NCI-H460 (cell line): Measurements from ENCODE around the gene RAD23A. TPM values are rescaled to one million over a fixed set of nuclear protein-coding genes. Genes with fewer than 3 reads are reported as not detected.
"Not testable (repeated sequence)": the region's sequence is repeated elsewhere in the genome, so short reads cannot be mapped to it uniquely, and the experiment has no call there.

Experiments used
- DNase-seq: peaks from one replicate; pipeline ENCODE4 v3.0.0-alpha.2; 2016; ENCODE audit warnings: low read depth; ENCODE audit errors: extremely low read depth
- total RNA-seq: library from RNA; depleted of rRNA; stranded (reverse); fragments of >200 nt; shearing (Covaris generic); gene quantifications from 2 replicates; pipeline ENCODE4 v1.2.3, GENCODE V29; 2014

Gene RAD23A
- total RNA-seq, 1 experiment from 2014 or later = 165 TPM

DNA sequence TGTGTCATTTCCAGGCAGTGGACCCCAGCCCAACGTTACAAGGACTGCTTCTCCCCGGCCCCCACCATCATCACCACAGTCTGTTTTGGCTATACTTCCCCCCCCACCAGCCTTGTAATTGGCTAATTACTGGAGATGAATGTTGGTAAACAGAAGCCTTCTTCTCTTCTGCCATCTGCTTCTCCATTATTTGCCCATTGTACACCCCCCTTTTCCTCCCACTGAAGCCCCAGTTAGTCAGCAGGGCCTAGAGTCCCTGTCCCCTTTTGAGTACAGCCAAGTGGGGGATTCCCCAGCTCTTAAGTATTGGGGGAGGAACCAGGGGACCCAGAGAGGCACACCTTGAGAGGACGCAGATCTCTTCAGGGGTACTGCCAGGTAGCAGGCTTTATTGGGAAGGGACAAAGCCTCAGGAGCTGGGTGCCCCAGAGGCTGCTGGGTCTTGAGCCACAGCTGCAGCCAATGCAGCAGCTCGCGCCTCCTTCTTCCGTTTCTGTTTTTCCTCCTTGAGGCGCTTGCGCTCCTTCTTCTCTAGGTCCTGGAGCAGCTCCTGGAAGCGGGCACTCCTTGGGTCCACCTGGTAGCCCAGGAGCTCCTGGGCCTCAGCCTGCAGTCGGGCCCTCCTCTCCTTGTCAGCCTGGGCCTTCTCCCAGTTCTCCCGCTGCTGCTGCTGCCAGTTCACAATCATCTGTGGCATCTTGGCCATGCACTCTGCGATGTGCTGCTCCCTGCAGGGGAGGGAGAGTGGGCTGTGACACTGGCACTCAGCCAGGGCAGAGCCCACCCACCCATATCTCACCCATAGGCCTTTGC, 8.3 kb downstream of the RAD23A start:
- no peak for DNase-seq

DNA sequence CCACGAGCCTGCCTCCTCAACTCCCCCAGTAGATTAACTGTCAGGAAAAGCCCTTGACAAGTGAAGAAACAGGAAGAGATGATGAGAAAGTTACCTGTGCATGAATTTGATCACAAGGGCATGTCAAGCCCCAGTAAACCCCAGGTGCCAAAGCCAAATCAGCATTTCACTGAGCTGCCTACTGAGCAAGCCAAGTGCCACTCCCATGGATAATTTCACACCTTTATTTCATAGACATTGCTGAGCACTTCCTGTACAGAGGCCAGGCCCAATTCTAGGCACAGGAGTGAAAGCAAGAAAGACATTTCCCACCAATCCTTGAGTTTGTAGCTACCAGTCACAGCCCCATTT, 8.9 kb downstream of the RAD23A start:
- no peak for DNase-seq

DNA sequence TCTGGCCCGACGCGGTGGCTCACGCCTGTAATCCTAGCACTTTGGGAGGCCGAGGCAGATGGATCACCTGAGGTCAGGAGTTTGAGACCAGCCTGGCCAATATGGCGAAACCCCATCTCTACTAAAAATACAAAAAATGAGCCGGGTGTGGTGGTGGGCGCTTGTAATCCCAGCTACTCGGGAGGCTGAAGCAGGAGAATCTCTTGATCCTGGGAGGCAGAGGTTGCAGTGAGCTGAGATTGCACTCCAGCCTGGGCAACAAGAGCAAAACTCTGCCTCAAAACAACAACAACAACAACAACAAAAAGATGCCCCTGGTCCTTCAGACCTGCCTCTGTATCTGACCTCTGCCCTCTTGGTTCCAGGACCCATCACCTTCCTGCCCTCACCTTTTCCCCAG, 9.9 kb downstream of the RAD23A start:
- not testable (repeated sequence) for DNase-seq

DNA sequence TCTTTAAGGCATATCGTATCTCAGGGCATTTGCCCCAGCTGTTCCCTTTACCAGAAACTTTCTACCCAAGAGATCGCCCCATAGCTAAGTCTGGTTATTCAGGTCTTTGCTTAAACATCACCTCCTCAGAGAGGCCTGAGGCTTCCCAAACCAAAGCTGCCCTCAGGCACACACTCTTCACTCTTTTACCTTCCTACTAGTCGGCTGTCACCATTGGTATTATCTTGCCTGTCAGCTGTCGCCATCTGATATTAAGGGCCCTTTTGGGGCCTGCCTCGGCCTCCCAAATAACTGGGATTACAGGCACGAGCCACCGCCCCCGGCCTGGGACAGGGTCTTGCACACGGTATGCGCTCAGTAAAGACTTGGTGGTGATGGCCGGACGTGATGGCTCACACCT, 10.3 kb downstream of the RAD23A start:
- no peak for DNase-seq

DNA sequence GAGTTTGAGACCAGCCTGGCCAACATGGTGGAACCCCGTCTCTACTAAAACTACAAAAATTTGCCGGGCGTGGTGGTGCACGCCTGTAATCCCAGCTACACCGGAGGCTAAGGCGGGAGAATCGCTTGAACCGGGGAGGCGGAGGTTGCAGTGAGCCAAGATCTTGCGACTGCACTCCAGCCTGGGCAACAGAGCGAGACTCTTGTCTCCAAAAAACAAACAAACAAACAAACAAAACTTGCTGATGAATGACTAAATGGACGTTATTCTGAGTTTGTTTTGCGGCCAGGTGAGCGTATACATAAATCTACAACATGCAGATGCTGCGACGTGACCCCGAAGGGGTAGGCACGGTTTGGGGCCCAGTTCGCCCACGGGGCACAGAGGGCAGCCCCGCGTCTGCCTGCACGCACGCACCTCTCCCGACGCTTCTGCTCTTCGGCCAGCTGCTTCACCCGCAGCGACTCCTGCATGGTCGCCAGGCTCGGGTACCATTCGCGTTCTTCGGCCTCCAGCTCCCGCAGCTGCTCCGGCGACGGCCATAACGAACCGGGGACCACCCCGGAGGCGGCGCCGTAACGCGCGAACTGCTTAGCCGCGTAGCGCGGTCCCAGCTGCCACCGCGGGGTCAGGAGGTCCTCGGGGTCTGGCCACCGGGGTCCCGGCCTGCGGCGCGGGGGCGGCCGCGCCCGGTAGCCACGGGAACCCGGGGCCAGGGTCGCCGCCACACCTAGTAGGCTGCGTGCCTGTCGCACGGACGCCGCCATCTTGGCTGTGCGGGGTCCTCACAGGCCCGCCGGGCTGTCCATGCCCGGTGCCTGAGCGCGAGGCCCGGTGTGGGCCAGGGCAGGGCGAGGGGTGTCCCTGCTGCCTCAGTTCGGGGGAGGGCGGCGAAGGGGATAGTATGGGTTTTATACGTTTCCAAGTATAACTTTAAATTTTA, 11.1 kb downstream of the RAD23A start, which contains the start of gene GADD45GIP1:
Gene GADD45GIP1 (minus strand): TSS at position 778 of the 943 bp plus-strand sequence. CDS start 11 bp downstream, at position 767.
- peak; percentile 61 for DNase-seq

DNA sequence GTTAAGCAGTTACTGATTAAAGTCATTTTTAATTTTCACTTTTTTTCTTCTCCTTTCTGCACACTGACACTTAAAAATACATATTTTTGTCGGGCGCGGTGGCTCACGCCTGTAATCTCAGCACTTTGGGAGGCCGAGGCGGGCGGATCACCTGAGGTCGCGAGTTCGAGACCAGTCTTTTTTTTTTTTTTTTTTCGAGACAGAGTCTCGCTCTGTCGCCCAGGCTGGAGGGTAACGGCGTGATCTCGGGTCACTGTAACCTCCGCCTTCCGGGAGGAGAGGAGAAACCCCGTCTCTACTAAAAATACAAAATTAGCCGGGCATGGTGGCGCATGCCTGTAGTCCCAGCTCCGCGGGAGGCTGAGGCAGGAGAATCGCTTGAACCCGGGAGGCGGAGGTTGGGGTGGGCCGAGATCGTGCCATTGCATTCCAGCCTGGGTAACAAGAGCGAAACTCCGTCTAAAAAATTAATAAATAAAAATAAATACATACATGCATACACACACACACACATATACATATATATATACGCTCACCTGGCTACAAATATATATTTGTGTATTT, 11.8 kb downstream of the RAD23A start:
- DNase-seq = not testable (repeated sequence)

DNA sequence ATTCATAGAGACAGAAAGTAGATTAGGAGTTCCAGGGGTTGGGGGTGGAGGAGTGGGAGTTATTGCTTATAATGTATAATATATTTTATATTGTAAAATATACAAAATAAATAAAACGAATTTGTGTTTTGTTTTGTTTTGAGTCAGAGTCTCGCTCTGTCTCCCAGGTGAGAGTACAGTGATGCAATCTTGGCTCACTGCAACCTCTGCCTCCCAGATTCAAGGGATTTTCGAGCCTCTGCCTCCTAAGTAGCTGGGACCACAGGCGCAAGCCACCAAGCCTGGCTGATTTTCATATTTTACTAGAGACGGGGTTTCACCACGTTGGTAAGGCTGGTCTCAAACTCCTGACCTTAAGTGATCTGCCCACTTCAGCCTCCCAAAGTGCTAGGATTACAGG, 13.8 kb downstream of the RAD23A start:
- no peak for DNase-seq

DNA sequence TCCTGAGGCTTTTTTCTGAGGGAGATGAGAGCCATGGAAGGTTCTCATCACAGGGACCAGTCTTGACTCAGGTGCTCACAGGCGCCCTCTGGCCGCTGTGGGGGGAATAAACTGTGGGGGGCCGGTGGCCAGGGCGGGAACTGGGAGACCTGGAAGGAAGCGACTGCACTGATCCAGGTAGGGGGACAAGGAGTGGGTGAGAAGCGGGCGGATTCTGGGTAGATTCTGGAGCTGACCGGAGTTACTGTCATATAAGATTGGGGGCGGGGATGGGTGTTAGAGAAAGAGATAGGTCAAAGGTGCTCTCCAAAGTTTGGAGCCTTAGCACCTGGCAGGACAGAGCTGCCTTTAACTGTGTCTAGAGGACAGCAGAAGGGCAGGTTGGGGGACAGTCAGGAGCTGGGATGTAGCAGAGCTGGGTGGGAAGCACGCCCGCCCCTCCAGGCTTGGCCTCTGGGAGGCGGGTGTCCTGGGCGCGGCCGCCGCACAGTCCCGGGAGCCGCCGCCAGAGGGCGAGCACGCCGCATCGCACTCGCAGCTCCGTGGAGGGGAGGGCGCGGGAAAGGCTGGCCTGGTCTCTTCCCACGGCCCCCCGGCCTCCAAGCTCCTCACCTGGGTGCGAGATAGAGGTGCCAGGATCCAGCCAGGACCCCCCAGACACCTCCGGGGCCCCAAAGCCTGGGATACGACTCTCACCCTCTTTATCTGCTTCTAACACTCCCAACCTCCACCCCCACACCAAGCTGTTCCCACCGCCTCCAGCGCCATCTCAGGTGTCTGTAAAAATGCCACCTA, 19.6 kb downstream of the RAD23A start:
- DNase-seq = peak; percentile 74

DNA sequence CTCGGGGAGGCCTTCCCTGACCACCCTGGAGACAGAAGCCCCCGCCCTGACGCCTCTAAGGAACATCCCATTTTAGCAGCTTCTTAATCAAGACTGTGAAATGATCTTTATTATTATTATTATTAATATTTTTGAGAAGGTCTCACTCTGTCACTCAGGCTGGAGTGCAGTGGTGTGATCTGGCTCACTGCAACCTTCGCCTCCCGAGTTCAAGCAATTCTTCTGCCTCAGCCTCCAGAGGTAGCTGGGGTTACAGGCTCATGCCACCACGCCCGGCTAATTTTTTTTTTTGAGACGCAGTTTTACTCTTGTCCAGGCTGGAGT, 20.1 kb downstream of the RAD23A start:
- no peak for DNase-seq

DNA sequence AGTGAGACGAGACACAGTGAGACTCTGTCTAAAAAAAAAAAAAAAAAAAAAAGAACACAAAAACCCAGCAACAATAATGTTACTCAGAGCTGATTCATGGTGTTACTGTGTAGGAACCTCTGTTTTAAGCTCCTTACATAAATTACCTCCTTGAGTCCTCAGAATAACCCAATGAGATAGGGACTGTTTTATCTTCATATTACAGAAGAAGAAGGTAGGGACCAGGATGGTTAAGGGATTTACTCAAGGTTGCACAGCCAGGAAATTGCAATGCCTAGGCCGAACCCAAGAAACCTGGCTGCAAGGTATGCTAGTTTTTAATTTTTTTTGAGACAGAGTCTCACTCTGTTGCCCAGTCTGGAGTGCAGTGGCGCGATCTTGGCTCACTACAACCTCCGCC, 22.2 kb downstream of the RAD23A start:
- no peak for DNase-seq

DNA sequence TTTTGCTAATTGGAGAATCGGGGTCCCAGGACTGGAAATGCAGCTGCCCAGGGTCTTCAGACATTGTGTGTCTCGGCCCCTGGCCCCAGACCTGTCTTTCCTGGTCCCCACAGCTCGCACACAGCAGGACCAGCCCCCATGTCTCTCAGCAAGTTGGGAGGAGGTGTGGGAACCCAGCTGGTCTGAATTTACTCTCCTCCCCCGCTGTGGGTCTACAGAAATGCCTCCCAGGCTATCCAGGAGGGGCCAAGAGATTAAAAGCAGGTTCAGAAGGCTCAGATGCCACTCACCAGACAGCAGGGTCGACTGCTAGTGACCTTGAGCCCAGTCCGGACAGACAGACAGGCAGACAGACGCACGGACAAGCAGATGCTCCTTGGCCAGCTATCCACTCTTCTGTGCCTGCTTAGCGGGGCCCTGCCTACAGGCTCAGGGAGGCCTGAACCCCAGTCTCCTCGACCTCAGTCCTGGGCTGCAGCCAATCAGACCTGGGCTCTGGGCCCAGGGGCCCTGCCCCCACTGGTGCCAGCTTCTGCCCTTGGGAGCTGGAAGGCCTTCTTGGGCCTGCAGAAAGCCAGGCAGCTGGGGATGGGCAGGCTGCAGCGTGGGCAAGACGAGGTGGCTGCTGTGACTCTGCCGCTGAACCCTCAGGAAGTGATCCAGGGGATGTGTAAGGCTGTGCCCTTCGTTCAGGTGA, 23.8 kb downstream of the RAD23A start, which contains the start of gene DAND5:
Gene DAND5 (plus strand): TSS at position 285 of the 697 bp plus-strand sequence. CDS start 85 bp downstream, at position 370.
- no peak for DNase-seq

DNA sequence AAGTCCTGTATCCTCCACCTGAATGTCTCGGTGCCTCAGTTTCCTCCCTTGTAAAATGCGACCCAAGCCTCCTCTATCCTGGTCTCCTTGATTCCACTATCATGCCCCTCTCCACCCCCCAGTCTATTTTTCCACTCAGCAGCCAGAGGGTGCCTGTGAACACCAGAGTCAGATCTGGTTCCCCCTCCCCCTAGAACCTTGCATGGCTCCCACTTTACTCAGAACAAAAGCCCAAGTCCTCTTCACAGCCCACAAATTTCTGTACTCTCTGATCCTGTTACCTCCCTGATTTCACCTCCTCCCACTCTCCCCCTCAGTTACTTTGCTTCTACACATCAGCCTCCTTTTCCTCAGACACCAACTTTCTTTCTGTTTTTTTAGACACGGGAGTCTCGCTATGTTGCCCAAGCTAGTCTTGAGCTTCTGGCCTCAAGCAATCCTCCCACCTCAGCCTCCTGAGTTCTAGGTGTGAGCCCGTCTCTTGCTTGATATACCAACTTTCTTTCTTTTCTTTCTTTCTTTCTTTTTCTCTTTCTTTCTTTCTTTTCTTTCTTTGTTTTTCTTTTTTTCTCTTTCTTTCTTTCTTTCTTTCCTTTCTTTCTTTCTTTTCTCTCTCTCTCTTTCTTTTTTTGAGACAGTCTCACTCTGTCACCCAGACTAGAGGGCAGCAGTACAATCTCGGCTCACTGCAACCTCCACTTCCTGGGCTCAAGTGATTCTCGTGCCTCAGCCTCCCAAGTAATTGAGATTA, 24.6 kb downstream of the RAD23A start:
- DNase-seq = no peak

DNA sequence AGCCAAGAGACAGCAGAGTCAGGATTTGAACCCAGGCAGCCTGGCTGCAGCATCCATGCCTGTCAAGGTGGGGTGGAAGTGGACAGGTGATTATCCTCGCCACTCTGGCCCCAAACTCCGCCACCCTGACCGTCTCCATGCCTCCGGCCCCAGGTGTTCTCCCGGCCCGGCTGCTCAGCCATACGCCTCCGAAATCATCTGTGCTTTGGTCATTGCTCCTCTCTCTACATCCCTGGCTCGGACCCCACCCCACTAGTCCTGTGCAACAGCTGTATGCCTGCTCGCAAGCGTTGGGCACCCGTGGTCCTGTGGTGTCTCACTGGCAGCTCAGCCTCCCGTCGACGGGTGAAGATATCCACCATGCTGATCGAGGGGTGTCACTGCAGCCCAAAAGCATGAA, 27.6 kb downstream of the RAD23A start:
- DNase-seq = no peak

DNA sequence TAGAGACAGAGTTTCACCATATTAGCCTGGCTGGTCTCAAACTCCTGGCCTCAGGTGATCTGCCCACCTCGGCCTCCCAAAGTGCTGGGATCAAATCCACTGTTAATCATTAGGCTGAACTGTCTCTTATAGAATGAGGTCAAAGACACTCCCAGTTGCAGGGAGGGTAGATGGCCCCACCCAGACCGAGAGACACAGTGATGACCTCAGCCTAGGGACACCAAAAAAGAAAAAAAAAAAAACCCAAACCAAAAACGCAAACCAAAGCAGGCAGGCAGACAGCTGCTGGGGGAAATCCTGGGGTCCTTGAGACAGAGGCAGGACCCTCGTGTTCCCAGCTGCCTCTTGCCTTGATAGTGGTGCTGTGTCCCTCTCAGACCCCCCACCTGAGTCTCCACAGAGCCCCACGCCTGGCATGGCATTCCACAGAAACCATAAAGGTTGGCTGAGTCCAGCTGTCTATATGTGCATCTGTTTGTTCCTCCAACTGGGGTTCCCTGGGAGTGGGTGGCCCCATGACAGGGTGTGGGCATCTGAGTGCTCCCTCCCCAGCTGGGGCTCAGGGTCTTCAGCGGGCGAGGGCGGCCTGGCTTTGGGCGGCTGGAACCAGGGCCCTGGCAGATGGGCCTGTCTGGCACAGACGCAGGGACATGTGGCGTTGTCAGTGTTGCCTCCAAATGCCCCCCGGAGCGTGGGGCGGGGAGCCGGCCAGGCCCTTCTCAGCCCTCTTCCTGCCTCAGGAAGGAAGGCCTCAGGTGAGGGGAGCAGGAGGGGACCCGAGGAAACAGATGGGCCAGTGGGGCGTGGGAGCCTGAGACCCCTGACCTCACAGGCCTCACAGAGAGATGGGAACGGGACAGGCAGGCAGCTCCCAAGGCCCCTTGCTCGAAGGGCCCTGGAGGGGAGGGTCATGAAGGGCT, 28.9 kb downstream of the RAD23A start:
- no peak for DNase-seq

DNA sequence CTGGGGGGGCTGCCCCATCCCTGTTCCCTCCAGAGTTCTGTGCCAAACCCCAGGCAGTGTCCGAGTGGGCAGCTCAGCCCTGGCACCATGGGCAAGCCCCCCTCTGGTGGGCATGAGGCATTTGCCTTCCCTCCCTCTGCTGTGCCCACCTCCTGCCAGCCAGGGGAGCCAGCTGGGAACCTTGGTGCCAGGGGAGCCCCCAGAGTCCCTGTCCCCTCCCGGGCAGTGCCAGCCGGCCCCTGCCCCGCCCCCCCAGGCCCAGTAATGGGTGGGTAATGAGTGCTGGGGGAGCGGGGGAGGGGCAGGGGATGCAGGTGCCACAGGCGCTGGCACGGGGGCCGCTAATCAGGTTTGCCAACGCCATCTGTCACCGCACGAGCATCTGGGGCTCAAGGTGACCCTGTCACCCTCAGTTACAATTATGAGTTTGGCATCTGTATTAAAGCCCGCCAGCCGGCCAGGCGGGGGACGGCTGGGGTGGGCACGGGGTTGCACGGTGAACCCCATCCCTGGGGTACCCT, 29.6 kb downstream of the RAD23A start:
- DNase-seq = no peak

DNA sequence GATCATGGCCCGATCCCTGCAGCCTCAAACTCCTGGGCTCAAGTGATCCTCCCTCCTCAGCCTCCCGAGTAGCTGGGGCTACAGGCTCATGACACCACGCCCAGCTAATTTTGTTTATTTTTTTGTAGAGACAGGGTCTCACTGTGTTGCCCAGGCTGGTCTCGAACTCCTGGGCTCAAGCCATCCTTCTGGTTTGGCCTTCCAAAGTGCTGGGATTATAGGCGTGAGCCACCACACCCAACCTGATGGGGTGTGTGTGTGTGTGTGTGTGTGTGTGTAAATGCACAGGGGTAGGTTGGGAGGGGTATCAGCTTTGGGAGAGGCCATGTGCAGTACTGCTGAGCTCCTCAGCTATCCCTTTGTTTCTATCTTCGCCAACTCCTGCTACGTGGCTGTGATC, 30.4 kb downstream of the RAD23A start:
- not testable (repeated sequence) for DNase-seq

DNA sequence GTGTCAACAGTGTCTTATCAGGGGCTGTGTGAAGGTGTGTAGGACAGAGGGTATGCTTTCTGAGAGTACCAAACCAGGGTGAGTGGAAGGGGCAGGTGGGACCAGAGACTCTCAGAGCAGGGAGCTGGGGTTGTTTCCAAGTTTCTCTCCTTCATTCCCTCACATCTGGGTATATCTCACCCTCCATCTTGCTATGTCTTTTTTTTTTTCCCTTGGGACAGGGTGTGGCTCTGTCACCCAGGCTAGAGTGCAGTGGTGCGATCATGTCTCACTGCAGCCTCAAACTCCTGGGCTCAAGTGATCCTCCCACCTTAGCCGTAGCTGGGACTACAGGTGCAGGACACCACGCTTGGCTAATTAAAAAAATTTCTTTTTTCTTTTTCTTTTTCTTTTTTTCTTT, 34.3 kb downstream of the RAD23A start:
- DNase-seq = no peak

DNA sequence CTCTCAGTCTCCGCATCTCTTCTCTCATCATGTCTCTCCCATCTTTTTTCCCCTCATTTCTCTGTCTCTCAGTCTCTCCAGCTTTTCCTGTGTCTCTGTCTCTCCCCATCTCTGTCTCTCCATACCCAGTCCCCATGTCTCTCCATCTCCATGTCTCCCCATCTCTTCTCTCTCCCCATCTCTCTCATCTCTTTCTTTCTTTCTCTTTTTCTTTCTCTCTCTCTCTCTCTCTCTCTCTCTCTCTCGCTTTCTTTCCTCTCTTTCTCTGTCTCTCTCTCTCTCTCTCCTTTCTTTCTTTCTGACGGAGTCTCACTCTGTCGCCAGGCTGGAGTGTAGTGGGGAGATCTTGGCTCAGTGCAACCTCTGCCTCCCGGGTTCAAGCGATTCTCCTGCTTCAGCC, 37.0 kb downstream of the RAD23A start:
- no peak for DNase-seq
